ENCODE results near the gene KCNQ1.

KCNQ1 gene

DNA sequence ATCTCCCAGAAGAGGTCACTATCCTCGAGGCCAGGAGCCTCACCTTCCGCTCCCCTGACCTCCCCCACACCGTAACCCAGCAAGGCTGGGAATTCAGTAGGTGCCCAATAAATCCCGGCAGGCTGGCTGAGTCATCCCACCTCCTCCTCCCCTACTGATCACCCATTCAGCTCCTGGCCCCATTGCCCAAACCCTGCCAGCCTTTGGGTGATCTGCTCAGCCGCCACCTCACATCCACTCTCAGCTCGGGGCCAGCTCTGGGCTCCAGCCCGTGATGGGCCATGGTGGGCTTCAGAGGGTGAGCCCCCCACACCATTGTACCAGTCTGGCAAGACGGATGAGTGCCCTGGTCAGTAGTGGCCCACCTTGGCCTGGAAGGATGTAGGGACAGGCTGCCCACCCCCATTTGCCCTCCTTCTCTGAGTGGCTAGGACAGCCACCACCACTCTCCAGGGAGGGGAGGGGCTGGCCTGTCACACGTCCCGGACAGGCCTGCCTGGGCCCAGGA lies 8.7 kb upstream of the KCNQ1 start:
- TF ChIP-seq ZNF70 (CRISPR knock-in tag; IDR thresholded peaks at IDR 0.05) (no peak), ZNF565 (CRISPR knock-in tag; conservative IDR thresholded peaks at IDR 0.05; ENCODE audit: low read depth) (no peak), TOX (CRISPR knock-in tag; IDR thresholded peaks at IDR 0.05; ENCODE audit: borderline replicate concordance) (no peak), ARNTL (CRISPR knock-in tag; IDR thresholded peaks at IDR 0.05; ENCODE audit: borderline replicate concordance, low read depth) (no peak), ESRRG (CRISPR knock-in tag; IDR thresholded peaks at IDR 0.05) (no peak)
- TF ChIP-seq, protein P1, sequence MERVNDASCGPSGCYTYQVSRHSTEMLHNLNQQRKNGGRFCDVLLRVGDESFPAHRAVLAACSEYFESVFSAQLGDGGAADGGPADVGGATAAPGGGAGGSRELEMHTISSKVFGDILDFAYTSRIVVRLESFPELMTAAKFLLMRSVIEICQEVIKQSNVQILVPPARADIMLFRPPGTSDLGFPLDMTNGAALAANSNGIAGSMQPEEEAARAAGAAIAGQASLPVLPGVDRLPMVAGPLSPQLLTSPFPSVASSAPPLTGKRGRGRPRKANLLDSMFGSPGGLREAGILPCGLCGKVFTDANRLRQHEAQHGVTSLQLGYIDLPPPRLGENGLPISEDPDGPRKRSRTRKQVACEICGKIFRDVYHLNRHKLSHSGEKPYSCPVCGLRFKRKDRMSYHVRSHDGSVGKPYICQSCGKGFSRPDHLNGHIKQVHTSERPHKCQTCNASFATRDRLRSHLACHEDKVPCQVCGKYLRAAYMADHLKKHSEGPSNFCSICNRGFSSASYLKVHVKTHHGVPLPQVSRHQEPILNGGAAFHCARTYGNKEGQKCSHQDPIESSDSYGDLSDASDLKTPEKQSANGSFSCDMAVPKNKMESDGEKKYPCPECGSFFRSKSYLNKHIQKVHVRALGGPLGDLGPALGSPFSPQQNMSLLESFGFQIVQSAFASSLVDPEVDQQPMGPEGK (CRISPR knock-in tag; IDR thresholded peaks at IDR 0.05; ENCODE audit: borderline replicate concordance), result no peak
- TF ChIP-seq, protein P2, sequence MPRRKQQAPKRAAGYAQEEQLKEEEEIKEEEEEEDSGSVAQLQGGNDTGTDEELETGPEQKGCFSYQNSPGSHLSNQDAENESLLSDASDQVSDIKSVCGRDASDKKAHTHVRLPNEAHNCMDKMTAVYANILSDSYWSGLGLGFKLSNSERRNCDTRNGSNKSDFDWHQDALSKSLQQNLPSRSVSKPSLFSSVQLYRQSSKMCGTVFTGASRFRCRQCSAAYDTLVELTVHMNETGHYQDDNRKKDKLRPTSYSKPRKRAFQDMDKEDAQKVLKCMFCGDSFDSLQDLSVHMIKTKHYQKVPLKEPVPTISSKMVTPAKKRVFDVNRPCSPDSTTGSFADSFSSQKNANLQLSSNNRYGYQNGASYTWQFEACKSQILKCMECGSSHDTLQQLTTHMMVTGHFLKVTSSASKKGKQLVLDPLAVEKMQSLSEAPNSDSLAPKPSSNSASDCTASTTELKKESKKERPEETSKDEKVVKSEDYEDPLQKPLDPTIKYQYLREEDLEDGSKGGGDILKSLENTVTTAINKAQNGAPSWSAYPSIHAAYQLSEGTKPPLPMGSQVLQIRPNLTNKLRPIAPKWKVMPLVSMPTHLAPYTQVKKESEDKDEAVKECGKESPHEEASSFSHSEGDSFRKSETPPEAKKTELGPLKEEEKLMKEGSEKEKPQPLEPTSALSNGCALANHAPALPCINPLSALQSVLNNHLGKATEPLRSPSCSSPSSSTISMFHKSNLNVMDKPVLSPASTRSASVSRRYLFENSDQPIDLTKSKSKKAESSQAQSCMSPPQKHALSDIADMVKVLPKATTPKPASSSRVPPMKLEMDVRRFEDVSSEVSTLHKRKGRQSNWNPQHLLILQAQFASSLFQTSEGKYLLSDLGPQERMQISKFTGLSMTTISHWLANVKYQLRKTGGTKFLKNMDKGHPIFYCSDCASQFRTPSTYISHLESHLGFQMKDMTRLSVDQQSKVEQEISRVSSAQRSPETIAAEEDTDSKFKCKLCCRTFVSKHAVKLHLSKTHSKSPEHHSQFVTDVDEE (CRISPR knock-in tag; IDR thresholded peaks at IDR 0.05), result no peak
- ATAC-seq, result no peak

DNA sequence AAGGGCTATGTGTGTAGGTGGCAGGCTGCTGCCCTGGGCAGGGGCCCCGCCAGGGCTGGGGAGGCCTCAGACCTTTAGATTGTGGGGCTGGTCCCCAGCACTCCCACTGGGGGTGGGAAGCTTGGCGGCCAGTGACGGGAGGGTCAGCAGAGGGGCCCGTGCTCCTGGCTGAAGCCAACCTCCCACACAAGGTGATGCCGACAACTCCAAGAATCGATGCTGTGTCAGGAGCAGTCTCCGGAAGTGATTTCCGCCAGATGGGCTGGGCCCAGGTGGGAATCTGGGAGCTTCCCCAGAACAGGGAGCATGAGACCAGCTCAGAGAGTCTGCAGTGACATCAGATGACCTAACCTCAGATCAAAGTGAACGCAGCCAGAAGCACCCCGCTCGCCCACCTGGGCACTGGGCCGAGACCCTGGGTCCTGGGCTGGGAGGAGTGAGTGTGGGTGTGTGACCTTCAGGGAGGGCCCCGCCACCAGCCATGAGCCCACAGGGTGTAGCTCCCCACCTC lies 8.2 kb upstream of the KCNQ1 start:
- TF ChIP-seq, protein P3, sequence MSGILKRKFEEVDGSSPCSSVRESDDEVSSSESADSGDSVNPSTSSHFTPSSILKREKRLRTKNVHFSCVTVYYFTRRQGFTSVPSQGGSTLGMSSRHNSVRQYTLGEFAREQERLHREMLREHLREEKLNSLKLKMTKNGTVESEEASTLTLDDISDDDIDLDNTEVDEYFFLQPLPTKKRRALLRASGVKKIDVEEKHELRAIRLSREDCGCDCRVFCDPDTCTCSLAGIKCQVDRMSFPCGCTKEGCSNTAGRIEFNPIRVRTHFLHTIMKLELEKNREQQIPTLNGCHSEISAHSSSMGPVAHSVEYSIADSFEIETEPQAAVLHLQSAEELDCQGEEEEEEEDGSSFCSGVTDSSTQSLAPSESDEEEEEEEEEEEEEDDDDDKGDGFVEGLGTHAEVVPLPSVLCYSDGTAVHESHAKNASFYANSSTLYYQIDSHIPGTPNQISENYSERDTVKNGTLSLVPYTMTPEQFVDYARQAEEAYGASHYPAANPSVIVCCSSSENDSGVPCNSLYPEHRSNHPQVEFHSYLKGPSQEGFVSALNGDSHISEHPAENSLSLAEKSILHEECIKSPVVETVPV (CRISPR knock-in tag; IDR thresholded peaks at IDR 0.05), result no peak
- TF ChIP-seq TCF4 (CRISPR knock-in tag; IDR thresholded peaks at IDR 0.05; ENCODE audit: borderline replicate concordance) (no peak), PPARA (CRISPR knock-in tag; IDR thresholded peaks at IDR 0.05; ENCODE audit: borderline replicate concordance) (no peak), CSDC2 (CRISPR knock-in tag; IDR thresholded peaks at IDR 0.05) (no peak), ZFP3 (CRISPR knock-in tag; IDR thresholded peaks at IDR 0.05) (no peak), RARB (CRISPR knock-in tag; IDR thresholded peaks at IDR 0.05) (no peak), ISL1 (CRISPR knock-in tag; IDR thresholded peaks at IDR 0.05) (no peak), ESRRG (CRISPR knock-in tag; IDR thresholded peaks at IDR 0.05) (no peak), OSR1 (CRISPR knock-in tag; IDR thresholded peaks at IDR 0.05) (no peak), ARNTL (CRISPR knock-in tag; IDR thresholded peaks at IDR 0.05; ENCODE audit: borderline replicate concordance, low read depth) (no peak), SNAI2 (CRISPR knock-in tag; IDR thresholded peaks at IDR 0.05) (no peak), BACH2 (CRISPR knock-in tag; IDR thresholded peaks at IDR 0.05; ENCODE audit: borderline replicate concordance) (no peak), ZC3H10 (CRISPR knock-in tag; IDR thresholded peaks at IDR 0.05) (no peak)
- TF ChIP-seq, protein P4, sequence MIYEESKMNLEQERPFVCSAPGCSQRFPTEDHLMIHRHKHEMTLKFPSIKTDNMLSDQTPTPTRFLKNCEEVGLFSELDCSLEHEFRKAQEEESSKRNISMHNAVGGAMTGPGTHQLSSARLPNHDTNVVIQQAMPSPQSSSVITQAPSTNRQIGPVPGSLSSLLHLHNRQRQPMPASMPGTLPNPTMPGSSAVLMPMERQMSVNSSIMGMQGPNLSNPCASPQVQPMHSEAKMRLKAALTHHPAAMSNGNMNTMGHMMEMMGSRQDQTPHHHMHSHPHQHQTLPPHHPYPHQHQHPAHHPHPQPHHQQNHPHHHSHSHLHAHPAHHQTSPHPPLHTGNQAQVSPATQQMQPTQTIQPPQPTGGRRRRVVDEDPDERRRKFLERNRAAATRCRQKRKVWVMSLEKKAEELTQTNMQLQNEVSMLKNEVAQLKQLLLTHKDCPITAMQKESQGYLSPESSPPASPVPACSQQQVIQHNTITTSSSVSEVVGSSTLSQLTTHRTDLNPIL (CRISPR knock-in tag; IDR thresholded peaks at IDR 0.05; ENCODE audit: low read depth), result no peak
- TF ChIP-seq, protein P2 (CRISPR knock-in tag; IDR thresholded peaks at IDR 0.05), result no peak
- no peak for ATAC-seq

DNA sequence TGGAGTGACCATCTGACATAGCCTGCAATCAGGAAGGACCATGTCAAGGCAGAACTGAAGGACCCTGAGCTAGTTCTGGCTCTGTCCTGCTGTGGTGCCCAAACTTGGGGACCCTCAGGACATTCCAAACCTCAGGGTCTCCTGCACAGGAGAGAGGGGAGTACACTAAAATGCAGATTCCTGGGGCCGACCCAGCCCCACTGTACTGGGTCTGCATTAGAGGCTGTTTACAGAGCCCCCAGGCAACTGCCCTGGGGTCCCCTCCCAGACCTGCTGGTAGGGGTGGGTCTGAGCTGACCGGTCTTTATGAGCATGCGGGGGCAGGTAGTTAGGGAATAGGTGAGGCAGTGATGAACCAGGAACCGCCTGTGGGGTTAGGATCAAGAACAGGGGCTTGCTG lies 7.3 kb upstream of the KCNQ1 start:
- no peak for ATAC-seq
- no peak for TF ChIP-seq BACH2 (CRISPR knock-in tag; IDR thresholded peaks at IDR 0.05; ENCODE audit: borderline replicate concordance)
- TF ChIP-seq RARB (CRISPR knock-in tag; IDR thresholded peaks at IDR 0.05), result no peak
- no peak for TF ChIP-seq ZFP3 (CRISPR knock-in tag; IDR thresholded peaks at IDR 0.05)
- no peak for TF ChIP-seq TOX (CRISPR knock-in tag; IDR thresholded peaks at IDR 0.05; ENCODE audit: borderline replicate concordance)
- TF ChIP-seq ZC3H10 (CRISPR knock-in tag; IDR thresholded peaks at IDR 0.05), result no peak
- no peak for TF ChIP-seq PPARA (CRISPR knock-in tag; IDR thresholded peaks at IDR 0.05; ENCODE audit: borderline replicate concordance)
- no peak for TF ChIP-seq ZFP30 (CRISPR knock-in tag; IDR thresholded peaks at IDR 0.05)
- TF ChIP-seq SNAI2 (CRISPR knock-in tag; IDR thresholded peaks at IDR 0.05), result no peak
- no peak for TF ChIP-seq TCF4 (CRISPR knock-in tag; IDR thresholded peaks at IDR 0.05; ENCODE audit: borderline replicate concordance)
- TF ChIP-seq, protein P2 (CRISPR knock-in tag; IDR thresholded peaks at IDR 0.05), result no peak
- TF ChIP-seq, protein P3 (CRISPR knock-in tag; IDR thresholded peaks at IDR 0.05), result no peak
- no peak for TF ChIP-seq ZNF70 (CRISPR knock-in tag; IDR thresholded peaks at IDR 0.05)

Measured in SK-N-SH treated with all-trans-retinoic acid at 6 μM for 48 hours (cell line).